GM18870 (cell line): ENCODE results near the gene PRAC2.

Source experiments
- ATAC-seq: cut with Tn5 transposase; IDR thresholded peaks from one replicate; pipeline ENCODE4 v1.9.1; 2021; ENCODE audit warnings: moderate library complexity; ENCODE audit not compliant: unreplicated experiment

Gene PRAC2

GRCh38 chr17:48719642-48720265 lies 3.2 kb upstream of the PRAC2 start:
- no peak for ATAC-seq

GRCh38 chr17:48720266-48721008 lies 2.5 kb upstream of the PRAC2 start:
- no peak for ATAC-seq

- no peak for ATAC-seq
Observed at GRCh38 chr17:48721009-48721402, 2.0 kb upstream of the PRAC2 start.

DNA sequence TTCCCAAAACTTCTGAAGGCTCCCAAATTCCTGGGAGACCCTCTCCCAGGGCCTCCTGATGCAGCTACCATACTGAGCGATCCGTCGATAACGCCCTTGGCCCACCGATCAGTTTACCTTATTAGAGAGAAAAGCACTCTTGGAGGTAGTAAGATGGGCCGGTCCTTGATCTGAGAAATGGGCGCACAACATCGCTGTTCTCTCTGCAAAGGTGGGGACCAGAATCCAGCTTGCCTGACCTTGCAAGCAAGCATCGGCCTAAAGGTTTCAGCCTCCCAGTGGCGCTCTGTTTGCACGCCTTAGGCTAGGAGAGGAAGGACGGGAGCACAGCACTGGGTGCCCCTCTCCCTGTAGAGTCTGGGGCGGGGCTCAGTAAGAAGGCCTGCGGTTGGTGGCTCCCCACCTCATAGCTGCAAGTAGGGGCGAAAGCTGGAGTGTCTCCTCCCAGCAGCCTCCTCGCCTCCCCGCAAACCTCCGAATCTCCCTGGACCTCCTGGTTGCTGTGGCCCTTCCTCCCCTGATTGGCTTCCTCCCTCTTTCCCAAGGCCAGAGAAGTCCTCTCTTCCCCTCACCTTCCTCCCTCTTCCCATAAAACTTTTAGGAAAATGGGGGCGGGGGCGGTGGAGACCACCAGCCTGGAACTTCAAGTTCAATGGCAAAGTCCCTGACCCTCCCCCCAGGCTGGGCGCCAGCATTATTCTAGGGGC lies 631 bp upstream of the PRAC2 start, which contains the start of gene PRAC1:
Gene PRAC1 (minus strand): TSS at position 318 of the 707 bp plus-strand sequence. CDS start 126 bp downstream, at position 192.
- ATAC-seq = no peak

DNA sequence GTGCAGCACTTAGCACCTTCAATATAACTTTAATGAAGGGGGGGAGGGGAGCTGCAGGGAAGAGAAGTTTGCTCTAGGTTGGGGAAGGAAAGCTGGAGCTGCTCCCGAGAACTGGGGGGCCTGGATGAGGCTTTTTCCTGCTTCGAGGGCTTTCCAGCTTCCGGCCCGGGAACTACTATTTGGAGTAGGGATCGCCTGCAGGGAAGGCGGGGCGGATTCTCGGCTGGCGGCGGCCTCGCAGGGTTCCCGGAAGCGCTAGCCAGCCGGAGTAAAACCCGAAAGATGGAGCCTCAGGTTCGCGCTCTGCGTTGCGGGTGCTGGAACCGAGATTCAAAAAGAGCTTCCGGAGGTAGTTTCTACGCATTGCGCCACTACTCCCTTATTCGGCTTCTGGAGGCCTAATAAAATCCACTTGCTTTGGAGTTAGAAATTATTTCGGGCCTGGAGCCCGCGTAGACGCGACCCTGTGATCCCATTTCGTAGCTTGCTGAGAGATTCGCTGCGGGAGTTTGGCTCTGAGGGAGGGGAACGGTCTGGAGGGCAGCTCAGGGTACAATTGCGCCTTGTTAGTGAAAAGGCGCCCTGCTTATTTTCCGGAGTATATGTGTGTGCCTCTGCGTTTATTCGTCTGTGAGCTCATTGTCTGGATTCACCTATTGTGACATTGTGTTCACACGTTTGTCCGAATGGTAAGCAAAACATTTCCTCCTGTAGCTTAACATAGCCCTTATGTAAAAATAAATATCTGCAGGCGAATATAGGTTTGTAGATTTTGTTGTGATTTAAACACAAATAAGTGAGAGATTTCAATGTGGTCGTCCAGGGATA lies 652 bp downstream of the PRAC2 start:
- no peak for ATAC-seq

- ATAC-seq = no peak
Observed at GRCh38 chr17:48724251-48725003, 1.4 kb downstream of the PRAC2 start.

DNA sequence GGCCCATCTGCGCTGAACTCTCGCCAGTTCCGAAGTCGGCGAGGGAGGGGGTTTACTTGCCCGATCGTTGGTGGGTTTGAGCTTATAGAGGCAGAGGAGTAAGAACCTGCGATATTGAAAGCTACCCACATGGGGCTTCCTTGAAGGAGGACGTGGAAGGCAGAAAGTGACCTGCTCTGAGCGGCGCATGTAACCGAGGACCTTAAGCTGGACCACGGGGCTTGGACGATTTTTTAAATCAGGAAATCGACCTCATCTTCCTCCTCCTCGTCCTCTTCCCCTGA lies 2.0 kb downstream of the PRAC2 start:
- ATAC-seq = no peak

DNA sequence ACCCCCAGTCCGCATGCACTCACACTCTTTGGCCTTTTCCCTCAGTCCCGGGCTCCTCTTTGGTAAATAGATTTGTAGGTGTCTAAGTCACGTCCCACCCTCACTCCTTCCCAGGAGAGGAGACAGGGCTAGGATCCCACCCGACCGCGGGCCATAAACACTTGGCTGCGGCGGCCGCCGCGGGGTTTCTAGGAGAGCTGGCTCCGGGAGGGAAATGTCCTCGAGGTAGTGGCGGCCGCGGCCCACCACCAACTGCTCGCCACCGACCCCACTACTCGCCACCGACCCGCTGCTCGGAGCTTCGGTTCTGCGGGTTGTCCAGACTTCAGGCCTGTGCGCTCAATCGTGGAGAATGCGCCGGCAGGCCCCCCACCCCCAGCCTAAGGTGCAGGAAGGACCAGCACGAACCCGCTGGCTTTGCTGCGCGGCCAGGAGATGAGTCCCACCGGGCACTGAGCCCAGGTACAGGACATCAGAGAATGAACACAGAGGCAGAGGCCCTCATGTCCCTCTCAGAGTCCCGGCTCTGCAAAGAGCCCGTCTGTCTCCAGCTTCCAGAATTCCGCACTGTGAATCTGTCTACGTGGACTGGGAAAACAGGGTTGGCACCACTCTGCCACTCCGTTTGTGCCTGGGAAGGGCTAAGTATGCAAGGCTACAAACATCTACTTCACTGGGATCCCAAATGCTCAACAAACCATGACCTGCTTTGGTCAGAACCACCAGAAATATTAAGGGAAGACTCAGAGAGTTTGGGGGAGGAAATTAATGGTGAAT lies 2.5 kb downstream of the PRAC2 start:
- no peak for ATAC-seq

DNA sequence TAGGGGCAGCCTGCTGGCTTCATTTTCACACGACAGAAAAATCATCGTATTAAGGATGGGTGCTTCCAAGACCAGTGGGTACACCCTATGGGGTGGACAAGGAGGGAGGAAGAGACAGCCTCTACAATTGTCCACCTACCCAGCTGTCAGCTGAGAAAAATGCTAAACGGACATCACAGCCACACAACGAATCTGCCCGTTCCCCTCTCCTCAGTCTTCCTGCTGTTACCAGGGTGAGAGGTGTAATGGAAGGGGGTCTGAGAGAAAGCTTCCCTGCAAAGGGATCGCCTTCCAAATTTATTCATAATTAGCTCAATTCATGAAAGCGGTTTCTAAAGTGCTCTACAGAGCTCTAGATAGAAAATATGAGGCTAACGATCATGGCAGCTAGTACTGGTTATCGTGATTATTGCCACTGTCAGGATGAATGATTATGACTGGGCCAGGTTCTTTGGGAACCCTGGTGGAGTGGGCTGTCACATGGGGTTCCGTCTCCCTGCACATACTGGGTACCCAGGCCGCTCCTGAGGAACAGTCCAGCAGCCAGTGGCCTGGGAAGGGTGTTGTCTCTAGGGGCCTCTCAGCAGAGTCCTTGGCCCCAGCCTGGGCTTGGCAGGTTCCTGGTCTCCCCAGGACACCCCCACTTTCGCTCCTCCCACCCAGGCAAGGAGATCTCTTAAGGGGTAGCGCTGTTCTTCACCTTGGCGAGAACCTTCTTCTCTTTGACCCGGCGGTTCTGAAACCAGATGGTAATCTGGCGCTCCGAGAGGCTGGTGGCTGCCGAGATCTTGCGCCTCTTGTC lies 3.3 kb downstream of the PRAC2 start:
- ATAC-seq = no peak

- ATAC-seq = no peak
Observed at GRCh38 chr17:48726916-48727286, 3.9 kb downstream of the PRAC2 start.

DNA sequence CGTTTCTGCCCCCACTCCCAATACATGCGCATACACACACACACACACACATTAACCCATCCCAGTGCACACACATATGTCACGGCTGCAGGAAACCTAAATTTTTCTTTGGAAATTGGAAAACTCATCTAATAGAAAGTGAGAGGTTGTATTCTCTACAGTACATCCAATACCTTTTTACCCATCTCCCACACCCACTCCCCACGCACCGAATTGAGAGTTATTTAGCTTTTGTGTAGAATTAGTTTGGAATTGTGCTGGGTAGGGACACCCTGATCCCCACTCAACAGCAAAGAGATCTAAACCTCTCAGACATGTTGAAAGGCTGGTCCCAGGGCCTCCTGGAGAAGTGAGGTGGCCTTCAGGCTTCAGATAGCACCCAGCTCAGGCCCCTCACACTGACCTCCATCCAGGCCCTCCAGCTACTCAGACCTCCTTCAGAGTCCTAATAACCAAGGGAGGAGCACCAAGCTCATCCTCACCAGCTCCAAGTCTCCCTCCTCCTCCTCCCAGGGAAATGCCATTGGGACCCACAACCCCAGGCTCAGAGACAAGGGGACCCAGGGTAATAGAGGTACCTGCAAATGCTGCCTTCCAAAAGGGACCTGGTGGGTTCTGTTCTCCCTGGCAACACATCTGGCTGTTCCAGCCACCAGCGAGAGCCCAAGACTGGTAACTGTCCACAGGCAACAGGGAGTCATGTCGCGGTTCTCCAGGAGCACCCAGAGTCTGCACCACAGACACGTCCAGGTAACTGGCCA lies 4.6 kb downstream of the PRAC2 start:
- no peak for ATAC-seq

- ATAC-seq = no peak
Observed at GRCh38 chr17:48728232-48729231, 5.5 kb downstream of the PRAC2 start, which contains the start of gene HOXB13. HOXB13 (minus strand) TSS chr17:48728750; CDS start chr17:48728593, 157 bp downstream.

DNA sequence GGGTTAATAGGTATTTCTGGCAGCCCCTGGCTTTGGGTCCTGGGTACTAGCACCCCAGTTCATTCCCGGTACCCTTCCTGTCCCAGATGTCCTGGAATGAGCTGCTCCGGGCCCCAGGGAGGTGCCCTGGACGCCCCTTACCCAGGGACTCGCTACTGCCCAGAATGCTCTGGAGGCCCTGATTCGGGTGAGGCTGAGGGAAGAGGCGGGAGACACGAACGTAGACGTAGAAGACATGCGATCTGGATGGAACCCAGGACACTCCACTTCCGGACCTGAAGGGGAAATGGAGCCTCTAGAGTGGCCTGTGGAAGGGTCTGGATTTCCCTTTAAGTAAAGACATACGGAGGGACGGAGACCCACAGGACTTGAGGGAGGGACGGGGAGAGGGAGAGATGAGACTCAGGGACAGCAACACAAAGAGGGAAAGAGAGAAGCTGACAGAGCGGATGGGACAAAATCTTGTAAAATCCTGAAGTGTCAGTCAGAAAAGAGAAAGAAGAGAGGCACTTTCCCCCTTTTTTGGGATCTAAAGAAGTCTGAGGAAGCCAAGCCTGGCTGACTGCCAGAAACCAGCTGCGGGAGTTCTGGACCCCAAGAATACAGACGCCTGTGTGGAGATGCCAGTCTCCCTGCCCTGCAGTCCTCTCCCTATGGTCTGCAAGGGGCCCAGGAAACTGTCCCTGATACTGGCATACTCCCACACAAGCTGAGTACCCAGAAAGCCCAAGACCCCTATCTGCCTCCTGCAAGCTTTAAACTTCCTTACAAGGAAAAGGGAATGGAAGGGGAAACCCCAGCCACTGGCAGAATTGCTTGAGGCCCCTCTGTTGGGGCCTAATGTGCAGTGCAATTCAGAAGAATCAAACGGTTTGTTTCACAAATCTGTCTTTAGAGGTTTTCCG lies 6.6 kb downstream of the PRAC2 start:
- ATAC-seq = no peak

DNA sequence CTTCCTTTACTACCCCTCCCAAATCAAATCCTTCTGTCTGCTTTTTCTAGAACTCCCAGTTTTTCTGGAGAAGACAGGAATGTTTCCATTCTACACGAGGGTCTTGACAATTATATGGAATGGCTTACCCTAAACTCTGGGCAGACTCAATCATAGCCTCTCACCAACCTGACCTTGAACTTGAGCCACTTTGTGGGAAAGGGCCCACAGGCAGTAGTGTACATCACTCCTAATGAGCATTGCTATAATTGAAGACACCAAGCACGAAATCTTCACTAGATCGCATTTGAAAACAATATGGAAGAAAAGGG lies 7.2 kb downstream of the PRAC2 start:
- ATAC-seq = no peak

- no peak for ATAC-seq
Observed at GRCh38 chr17:48731355-48731754, 8.4 kb downstream of the PRAC2 start.
